ENCODE results near the gene XPO6. TPM values are rescaled to one million over a fixed set of nuclear protein-coding genes. Genes with fewer than 3 reads are reported as not detected.

The XPO6 gene
- polyA plus RNA-seq, 1 donor (not counting 4 experiments of a cell fraction or from before 2014, with no cell fraction given), result 127 TPM

- Histone ChIP-seq H3K79me2 (ENCODE audit: control insufficient read depth, insufficient read depth, low read length) (no peaks in the 10 kb centered on the region), H2AFZ (ENCODE audit: control insufficient read depth, low read length) (no peak overlapping the region), H3K4me3 (ENCODE audit: control insufficient read depth in 2 of 3, extremely low read depth in 1 of 3, insufficient read depth in 2 of 3, low read depth in 1 of 3, low read length in 3 of 3) (no peak overlapping the region), H3K4me2 (ENCODE audit: control insufficient read depth, extremely low read depth, insufficient read depth, low read depth, low read length) (no peak overlapping the region), H3K27me3 (ENCODE audit: control insufficient read depth, extremely low read depth, insufficient read depth, low read length) (peaks cover 23% of the 10 kb centered on the region), H3K9me3 (ENCODE audit: control insufficient read depth, low read depth, low read length) (no peaks in the 10 kb centered on the region), H3K36me3 (ENCODE audit: control insufficient read depth in 2 of 2, extremely low read depth in 1 of 2, insufficient read depth in 2 of 2, low read length in 2 of 2) (no peaks in the 10 kb centered on the region), H3K9ac (ENCODE audit: control insufficient read depth, extremely low read depth, insufficient read depth, low read length) (no peak overlapping the region), H4K20me1 (ENCODE audit: control insufficient read depth, extremely low read depth, insufficient read depth, low read length) (no peaks in the 10 kb centered on the region), H3K9me1 (ENCODE audit: control insufficient read depth, extremely low read depth, insufficient read depth, low read length) (no peaks in the 10 kb centered on the region), H3K4me1 (ENCODE audit: control insufficient read depth, extremely low read depth, insufficient read depth, low read length) (no peaks in the 10 kb centered on the region), H3K27ac (ENCODE audit: control insufficient read depth, insufficient read depth, low read length) (no peak overlapping the region)
- dilution Hi-C loops (cut with MboI; ENCODE audit: extremely low pct_ligation_motif_present, low sequenced_read_pairs), result no loop called here
- no peak for DNase-seq (ENCODE audit: low read depth, low spot score)
- FAIRE-seq, result no peak
- no peak for TF ChIP-seq EZH2 (IDR thresholded peaks at IDR 0.05; ENCODE audit: low read length)
- no peak for TF ChIP-seq CTCF (optimal IDR thresholded peaks at IDR 0.05 in 1 of 3, IDR thresholded peaks at IDR 0.05 in 1 of 3, conservative IDR thresholded peaks at IDR 0.05 in 1 of 3; ENCODE audit: extremely low read depth in 1 of 3, insufficient read depth in 2 of 3, low read length in 3 of 3)
These were observed 144.0 kb downstream of the XPO6 start for GRCh38 chr16:28067604-28068379.

GRCh38 chr16:28064706-28065249 is 147.0 kb downstream of the XPO6 start:
- H3K9ac ChIP-seq (ENCODE audit: control insufficient read depth, extremely low read depth, insufficient read depth, low read length), result no peak overlapping the region
- no peaks in the 10 kb centered on the region for H3K9me3 ChIP-seq (ENCODE audit: control insufficient read depth, low read depth, low read length)
- no peak overlapping the region for H3K4me3 ChIP-seq (ENCODE audit: control insufficient read depth in 2 of 3, extremely low read depth in 1 of 3, insufficient read depth in 2 of 3, low read depth in 1 of 3, low read length in 3 of 3)
- H3K79me2 ChIP-seq (ENCODE audit: control insufficient read depth, insufficient read depth, low read length), result no peaks in the 10 kb centered on the region
- H3K27me3 ChIP-seq (ENCODE audit: control insufficient read depth, extremely low read depth, insufficient read depth, low read length), result peaks cover 51% of the 10 kb centered on the region
- no peak for DNase-seq (ENCODE audit: low read depth, low spot score)
- no peaks in the 10 kb centered on the region for H4K20me1 ChIP-seq (ENCODE audit: control insufficient read depth, extremely low read depth, insufficient read depth, low read length)
- dilution Hi-C loops (cut with MboI; ENCODE audit: extremely low pct_ligation_motif_present, low sequenced_read_pairs), result no loop called here
- no peak for TF ChIP-seq EZH2 (IDR thresholded peaks at IDR 0.05; ENCODE audit: low read length)
- no peak for TF ChIP-seq CTCF (optimal IDR thresholded peaks at IDR 0.05 in 1 of 3, IDR thresholded peaks at IDR 0.05 in 1 of 3, conservative IDR thresholded peaks at IDR 0.05 in 1 of 3; ENCODE audit: extremely low read depth in 1 of 3, insufficient read depth in 2 of 3, low read length in 3 of 3)
- no peak for FAIRE-seq
- H3K4me2 ChIP-seq (ENCODE audit: control insufficient read depth, extremely low read depth, insufficient read depth, low read depth, low read length), result no peak overlapping the region
- H2AFZ ChIP-seq (ENCODE audit: control insufficient read depth, low read length), result no peak overlapping the region
- H3K36me3 ChIP-seq (ENCODE audit: control insufficient read depth in 2 of 2, extremely low read depth in 1 of 2, insufficient read depth in 2 of 2, low read length in 2 of 2), result no peaks in the 10 kb centered on the region
- no peaks in the 10 kb centered on the region for H3K4me1 ChIP-seq (ENCODE audit: control insufficient read depth, extremely low read depth, insufficient read depth, low read length)
- H3K27ac ChIP-seq (ENCODE audit: control insufficient read depth, insufficient read depth, low read length), result no peak overlapping the region
- no peaks in the 10 kb centered on the region for H3K9me1 ChIP-seq (ENCODE audit: control insufficient read depth, extremely low read depth, insufficient read depth, low read length)
